DMS 273 (cell line): Measurements from ENCODE around the gene CCDC85C.
A peak's percentile ranks its signal among the peaks of the same experiment; 100 is the strongest.

ENCODE experiments used
- DNase-seq: peaks from one replicate; lab custom pipeline; 2025; ENCODE audit not compliant: unreplicated experiment; lab: John Stamatoyannopoulos, UW

Gene CCDC85C

DNA sequence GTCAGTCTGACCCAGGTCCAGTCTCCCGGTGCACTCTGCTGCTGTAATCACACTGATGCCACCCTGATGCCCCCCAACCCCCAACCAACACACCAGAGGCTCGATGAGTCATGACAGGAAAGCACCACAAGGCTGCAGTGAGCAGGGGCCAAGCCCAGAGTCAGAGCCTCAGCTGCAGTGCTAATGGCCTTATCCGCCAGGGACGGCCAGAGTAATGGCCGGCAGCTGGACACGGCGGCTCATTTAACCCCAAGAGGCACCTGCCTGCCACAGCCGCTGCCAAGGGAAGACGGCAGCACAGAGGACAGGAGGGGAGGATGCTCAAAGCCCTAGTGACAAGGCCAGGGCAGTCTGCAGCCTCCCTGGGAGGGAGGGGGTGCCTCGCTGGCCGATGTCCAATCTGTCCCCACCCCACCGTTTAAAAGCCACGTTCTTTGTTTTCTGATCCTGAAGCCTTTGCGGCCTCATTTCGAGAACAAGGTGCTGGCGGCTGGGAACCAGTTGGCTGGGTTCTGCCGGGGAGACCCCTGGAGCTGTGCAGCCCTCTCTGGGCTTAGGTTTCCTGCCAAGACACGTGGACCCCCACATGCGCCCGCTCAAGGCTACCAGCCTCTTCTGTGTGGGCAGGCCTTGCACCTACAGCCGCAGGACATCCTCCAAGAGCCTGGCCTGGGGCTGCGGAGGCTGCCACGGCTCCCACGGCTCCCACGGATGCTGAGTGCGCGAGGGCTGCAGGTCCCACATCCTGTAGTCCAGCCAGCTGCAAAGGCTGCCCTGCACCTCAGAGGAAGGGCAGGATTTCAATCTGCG, 13.1 kb downstream of the CCDC85C start:
- DNase-seq, result no peak

DNA sequence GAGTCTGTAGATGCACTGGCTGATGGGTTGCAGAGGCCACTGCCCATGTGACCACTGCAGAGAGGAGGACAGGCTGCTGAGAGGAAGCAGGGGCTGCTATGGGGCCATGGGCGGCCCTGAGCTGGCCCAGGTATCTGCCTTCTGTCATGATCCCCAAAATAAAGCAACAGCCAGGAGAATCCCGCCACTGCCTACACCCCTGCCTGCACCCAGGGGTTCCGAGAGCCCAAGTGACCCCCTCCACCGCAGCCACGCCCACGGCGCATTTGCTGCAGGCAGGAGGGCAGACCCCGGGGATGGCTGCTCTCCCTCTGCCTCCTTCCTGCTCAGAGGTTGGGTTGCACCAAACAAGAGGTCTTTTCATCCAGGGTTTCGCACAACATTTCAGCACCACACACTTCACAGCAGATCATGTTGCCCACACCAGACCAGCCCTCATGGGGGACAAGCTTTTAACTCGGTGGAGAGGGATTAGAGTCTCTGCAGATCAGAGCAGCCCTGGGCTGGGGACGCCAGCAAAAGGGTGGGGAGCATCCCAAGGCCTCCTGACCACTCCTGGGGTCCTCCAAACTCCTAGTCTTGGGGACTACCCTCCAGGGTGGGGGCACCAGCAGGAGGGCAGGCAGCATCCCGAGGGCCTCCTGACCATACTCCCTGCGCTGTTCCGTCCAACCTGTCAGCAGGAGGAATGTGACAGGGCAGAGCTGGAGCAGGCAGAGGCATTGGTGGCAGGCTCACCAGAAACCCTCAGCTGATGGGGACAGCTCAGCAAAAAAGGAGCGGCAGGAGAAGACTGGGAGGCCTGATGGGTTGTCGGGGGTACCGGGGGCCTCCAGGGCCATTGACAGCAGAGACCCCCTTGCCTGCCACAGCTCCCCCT, 14.1 kb downstream of the CCDC85C start:
- DNase-seq, result no peak

DNA sequence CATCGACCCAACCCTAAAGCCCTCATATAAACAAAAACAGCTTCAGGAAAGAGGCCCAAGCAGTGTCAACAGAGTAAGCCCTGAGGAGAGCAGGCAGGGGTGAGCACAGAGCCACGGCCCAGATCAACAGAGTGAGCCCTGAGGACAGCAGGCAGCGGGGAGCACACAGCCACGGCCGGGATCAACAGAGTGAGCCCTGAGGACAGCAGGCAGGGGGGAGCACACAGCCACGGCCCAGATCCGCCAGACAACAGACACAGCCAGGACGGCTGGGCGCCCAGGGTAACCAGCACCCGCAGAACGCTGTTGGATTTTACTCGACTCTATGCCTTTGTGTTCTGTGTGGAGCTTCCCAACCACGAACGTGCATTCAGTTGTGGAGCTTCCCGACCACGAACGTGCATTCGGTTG, 15.0 kb downstream of the CCDC85C start:
- DNase-seq, result no peak

DNA sequence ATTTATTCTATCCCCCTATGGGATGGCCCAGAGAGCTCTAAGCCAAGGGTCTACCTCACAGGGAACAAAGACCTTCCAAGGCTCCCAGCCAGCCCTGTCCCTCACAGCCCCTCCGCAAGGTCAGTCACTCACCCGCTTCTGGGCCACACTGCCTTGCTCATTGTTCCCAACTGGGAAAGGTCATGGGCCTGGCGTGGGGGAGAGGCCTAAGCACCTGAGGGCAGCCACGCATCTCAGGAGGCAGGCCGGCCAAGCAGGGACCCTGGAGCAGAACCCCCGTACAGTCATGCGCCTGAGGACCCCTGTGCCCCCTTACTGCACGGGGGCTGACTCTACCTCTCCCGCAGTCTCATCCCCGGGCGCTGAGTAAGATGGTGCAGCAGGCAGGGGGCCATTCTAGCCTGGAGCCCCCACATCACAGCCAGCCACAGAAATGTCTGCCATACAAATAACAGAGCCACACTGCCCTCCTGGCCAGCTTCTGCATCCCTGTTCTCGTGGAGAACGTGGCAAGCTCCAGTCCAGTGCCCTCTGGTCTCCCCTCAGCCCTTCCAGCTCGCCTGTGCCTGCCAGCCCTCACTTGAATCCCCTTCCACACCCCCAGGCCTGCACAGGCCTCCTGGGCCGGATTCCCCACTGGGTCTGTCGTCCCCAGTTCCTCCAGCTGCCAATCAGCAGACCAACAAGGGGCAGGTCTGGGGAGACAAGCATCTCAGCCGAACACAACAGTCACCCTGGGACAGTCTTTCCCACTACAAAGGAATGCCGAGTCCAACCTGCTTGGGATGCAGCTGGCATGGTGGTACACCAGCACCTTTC, 16.3 kb downstream of the CCDC85C start:
- no peak for DNase-seq

DNA sequence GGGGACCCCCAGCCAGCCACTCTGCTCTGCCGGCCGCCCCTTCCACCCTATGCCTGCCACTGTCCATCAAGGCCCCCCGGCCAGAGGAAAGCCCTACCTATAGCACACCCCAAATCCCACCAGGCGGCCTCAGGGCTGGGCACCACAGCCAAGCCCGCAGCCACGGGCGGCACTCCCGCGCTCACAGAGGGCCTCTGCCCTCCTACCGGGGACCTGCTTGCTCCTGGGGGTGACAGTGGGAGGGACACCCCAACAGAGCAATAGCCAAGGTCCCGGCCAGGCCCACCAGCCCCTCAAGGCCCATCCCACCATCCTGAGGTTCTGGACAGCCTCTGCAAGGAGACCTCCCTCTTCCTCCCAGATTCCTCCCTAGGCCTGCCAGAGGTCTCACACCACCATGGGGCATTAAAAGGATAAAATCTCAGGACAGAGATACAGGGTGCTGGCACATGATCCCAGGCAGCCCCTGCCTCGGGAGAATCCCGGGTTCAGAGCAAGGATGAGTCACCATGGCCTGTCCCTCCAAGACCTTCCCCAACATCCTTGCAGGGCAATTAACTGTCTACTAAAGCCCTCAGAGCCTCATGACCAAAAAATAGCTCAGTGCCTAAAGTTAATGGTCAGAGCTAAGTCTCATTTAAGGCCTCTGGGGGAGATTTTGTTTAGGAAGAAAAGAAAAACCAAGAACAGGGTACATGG, 17.1 kb downstream of the CCDC85C start:
- DNase-seq, result no peak

DNA sequence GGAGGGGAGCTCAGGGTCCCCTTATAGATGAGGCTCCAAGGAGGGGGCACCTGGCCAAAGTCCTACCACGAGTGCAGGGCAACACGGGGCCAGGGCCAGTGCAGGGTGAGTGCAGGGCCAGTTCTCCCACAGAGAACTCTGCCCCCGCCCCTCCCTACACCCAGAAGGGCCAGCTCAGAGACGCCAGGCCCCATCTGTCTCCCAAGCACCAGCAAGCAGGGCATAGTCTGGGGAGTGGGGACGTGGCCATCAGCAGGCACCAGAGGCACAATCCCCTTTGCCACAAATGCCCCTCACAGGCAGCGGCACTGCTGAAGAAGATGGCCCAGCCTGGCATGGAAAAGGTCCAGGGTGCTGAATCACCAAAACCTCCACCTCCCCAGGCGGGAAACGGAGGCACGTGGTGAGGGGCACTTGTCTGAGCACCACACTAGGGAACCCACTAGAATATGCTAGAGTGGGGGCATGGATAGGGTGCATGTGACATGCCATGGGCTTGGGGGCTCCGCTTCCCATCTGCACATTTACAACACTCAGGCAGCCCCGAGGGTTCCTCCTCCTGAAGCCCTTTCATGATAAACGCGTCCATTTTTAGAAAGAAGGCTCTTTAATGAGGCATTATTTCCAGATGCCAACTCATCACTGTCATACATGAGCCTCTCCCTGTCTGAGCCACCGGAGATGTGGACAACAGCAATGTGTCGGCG, 17.8 kb downstream of the CCDC85C start:
- DNase-seq, result no peak

DNA sequence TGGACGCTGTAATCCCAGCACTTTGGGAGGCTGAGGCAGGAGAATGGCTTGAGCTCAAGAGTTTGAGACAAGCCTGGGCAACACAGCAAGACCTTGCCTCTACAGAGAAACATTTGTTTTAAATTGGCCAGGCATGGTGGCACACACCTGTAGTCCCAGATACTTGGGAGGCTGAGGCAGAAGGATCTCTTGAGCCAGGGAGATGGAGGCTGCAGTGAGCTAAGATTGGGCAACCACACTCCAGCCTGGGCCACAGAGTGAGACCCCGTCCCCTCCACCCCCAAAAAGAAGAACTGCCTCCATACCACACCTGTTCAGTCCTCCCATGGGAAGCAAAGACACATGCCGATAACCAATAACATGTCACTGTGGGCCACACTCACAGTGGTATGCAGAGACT, 19.2 kb downstream of the CCDC85C start:
- no peak for DNase-seq

DNA sequence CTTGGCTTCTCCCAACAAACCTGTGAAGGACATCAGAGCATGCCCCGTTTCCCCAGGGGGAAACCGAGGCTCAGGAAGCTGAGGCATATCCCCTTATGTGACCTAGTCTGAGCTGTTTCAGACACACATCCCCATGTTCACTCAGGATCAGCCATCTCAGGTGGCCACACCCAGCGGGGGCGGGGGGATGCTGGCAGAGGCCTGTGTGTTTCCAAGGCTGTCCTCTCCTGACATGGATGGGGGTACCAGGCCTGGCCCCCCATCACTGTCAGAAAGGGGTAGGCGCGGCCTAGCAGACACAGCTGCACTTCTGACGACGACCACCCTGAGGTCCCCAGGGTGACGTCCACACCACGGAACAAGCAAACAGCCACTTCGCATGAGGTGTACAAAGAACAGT, 22.1 kb downstream of the CCDC85C start:
- no peak for DNase-seq

DNA sequence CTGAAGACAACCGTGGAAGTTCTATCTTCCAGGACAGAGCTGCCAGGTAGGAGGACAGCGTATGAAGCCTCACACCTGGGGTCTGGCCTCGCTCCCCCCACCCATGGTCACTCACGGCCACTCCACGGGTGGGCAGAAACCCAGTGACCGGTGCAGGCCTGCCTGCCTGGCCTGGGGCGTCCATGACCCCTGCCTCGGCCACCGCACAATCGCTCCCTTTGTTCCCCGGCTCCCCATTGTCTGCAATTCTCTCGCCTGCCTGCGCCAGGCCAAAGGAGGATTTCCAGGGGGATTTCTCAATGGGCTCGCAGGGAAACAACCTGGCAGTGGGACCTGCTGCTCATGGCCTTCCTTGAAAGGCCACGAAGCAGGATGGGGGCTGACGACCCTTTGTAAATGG, 22.6 kb downstream of the CCDC85C start:
- DNase-seq, result no peak

DNA sequence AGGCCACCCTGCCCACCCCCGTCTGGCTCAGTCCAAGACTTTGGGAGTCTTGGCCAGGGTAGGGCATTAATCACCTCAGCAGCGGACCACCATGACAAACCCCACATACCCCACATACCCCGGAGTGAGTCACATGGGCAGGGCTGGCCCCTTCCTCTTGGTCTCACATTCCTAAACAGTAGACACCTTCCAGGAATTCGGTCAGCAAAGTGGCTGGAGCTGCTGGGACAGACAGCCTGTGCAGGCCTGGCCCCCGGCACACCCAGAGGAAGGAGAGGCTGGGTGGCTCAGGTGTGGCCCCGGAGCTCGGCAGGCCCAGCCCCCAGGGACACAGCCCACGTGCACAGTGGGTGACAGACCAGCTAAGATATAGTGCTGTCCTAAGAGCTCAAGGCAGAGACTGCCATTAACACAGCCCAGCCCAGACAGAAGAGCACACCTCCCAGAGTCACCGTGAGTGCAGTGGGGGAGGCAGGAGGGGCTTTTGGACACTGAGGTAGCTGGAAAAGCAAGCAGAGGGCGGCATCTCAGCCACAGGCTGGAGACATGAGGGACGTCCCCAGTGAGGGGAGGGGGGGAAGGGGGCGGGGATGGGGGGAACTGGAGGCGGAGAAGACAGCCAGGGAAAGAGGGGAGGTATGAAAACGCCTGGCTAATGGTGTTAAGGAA, 24.0 kb downstream of the CCDC85C start:
- DNase-seq, result no peak

DNA sequence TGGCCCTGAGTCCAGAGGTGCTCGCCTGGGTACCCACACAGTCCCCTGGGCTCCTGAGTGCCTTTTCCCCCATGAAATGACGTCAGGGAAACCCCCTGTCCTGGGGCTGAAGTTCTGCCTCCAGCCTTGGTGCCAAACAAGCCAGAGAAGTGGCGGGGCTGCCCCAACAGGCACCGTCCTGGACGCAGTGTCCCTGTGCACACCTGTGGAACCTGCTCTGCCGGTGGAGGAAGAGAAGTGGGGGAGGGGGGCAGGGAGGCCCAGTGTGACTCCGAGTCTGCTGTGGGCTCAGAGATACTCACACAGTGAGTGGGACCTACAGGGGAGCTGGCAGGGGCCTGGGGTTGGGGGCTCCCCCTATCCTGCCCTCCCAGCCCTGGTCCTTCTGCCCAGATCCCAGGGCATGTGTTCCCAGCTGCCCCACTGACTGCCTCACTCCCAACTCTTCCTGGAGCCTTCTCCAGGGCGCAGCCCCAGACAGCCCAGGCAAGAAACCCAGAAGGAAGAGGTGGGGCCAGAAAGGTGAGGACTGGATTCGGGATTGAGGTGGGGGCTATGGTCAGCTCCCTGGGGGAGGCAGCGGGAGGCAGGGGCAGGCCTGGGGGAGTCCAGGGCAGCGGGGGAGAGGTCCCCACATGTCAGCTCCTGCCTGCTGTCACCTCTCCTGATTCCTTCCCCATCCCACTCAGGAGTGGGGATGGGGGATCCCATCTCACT, 24.7 kb downstream of the CCDC85C start:
- DNase-seq, result no peak

DNA sequence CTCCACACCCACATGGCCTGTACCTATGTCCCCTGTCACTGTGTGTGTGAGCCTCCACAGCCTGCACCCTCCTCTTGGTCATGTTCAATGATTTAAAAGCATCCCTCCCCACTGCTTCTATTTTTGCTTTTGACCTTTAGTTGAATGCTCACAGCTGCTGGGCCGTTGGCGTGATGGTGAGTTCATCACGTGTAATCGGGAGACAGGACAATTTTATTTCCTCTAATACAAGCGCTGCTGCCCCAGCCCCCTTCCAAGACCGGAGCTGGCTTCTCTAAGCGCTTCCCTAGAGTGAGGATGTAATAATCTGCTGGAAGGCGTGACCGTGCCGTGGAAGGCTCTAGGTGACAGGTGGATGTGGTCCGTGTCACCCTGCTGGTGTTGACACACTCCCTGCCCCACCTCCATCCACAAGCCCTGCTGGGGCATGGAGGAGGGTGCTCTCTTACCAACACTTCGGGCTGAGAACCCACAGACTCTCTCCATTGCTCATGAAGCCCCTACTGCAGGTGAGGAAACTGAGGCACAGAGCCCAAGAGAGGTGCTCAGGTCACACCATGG, 25.4 kb downstream of the CCDC85C start:
- DNase-seq, result no peak

DNA sequence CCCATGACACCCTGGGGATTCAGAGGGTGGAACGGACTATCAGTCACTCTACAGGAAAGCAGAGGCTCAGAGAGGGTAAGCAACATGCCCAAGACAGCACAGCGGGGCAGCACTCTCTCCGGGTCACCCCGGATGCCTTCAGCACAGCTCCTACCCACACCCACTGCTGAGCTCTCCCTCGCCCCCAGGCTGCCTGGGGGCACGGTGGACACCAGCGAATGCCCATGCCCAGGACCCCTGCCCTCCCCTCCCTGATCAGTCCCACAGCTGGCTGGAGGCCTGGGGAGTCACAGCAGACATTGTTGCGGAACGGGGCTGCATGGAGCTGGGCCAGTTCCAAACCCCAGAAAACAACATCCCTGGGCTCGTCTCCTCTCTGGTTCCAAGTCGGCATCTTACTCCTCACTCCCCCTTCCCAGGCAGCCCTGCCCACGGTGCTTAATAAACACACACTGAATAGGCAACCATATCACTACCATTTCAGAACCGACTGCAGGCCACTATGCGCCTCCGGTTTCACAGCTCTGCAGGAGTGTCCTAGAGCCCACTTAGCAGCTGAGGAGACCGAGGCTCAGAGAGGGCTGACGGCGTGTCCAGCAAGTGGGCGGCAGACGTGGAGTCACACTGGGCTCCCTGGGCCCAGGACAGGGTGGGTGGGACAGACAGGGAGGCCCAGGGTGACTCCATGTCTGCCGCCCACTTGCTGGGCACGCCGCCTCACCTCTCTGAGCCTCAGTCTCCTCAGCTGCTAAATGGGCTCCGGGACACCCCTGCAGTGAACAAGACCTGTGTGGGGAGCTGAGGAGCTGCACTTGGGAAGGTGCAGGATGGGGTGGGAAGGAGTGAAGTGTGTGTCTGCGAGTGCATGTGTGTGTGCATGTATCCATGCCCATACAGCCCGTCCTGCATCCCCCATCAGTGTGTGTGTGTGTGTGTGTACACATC, 27.0 kb downstream of the CCDC85C start:
- no peak for DNase-seq

DNA sequence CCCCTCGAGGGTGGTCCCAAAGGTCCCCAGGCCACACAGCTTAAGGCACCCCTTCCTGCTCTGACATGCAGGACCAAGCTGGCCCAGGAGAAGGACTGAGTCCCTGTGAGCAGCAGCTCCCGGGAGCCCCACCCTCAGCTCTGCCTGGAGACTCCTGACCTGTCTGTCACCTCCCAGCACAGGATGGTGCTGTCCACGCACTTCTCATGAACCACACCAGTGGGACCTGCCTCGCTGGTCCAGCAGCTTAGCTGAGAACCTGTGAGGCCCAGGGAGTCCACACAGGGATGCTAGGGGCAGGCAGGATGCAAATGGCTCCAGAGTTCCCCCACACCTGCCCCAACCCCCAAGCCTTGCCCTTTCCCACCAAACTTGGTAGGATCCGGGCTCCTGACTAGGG, 27.7 kb downstream of the CCDC85C start:
- DNase-seq, result peak; percentile 45

DNA sequence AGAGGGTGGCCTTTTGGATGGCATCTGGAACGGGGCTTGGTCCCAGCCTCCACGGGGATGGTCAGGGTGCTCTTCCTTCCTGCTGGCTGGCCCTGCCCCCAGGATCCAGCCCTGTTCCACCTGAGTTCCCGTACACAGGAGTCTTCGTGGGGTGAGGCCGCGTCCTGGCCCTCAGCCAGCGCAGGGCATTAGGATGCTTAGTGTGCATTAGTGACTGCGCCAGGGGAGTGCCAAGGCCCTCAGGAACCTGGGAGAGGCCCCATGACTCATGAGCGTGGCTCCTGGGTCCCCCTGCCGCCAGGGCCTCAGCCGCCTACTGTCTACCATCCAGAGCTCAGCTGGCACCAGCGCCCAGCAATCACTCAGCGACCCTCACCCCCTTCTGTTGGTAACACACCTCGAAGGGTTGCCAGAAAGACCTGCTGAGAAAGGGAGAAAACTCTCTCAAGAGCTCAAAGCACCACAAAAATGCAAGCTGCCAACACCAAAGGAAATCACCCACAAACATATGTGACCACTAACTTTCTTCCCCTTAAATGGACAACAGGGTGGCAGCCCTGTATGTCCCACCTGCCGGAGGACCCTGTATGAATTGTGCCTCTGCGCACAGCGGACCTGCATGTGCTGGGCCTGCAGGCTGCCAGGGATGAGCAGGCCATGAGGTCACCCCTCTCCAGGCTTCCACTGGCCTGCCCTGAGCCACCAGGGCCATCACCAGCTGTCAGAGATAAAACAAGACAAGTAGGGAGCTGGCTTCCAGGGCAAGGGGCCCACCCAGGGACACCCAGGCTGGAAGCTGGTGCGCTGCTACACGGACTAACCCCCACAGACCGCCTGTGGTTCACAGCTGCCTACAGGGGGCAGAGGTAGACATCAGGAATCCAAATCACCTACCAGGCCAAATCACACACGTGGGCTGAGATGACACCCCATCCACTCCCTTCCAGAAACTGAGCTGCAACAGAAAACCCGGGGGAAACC, 28.7 kb downstream of the CCDC85C start:
- DNase-seq, result peak; percentile 62

DNA sequence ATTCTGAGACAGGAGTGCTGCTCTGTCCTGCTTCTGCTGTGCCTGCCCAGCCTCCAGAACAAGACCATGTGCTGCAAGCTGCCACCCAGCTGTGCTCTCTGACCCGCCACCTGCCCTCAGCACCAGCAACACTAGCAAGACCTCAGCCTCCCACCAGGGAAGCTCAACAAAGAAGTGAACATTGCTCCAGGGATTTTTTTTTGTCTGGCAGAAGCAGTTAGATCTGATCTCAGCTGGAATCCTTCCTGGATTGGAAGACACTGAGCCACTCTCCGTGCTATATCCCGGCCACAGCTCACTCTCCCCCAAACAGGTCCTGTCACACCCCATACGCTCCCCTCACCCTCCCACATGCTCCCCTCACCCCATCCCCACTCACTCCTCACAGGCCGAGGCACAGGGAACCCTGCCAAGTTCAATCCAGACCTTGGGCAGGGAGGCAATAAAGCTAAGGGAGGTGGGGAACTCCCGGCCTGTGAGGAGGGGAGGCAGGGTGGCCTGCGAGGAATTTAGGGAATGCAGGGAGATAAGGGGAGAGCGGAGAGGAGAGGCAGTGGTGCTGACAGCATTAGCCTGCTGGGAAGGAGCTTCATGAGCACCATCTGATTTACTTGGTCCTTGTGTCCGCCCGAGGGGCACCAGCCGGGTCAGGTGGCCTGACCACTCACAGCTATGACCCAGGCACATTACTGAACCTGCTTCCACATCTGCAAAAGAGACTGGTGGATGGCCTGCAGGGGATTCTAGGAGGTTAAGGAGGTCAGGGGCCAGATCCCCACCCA, 29.7 kb downstream of the CCDC85C start:
- peak; percentile 90 for DNase-seq
